HEK293T (cell line): ENCODE measurements around the gene ZSWIM3.

Experiments used
- ARNT ChIP-seq: fragments of 450-650 bp; IDR thresholded peaks from 2 replicates; pipeline ENCODE4 v1.6.1; 2017; ENCODE audit warnings: mild to moderate bottlenecking
- BHLHE40 ChIP-seq: fragments of 450-650 bp; IDR thresholded peaks from 2 replicates; pipeline ENCODE4 v1.6.1; 2016; ENCODE audit warnings: mild to moderate bottlenecking, moderate library complexity, borderline replicate concordance
- ELF4 ChIP-seq: fragments of 450-650 bp; IDR thresholded peaks from 2 replicates; pipeline ENCODE4 v1.6.1; 2017; ENCODE audit warnings: antibody characterized with exemption
- FOXA1 ChIP-seq: fragments of 450-650 bp; IDR thresholded peaks from 2 replicates; pipeline ENCODE4 v1.6.1; 2016; ENCODE audit warnings: mild to moderate bottlenecking
- FOXK2 ChIP-seq: fragments of 450-650 bp; IDR thresholded peaks from 2 replicates; pipeline ENCODE4 v1.6.1; 2016; ENCODE audit warnings: mild to moderate bottlenecking
- FOXM1 ChIP-seq: fragments of 450-650 bp; IDR thresholded peaks from 2 replicates; pipeline ENCODE4 v1.6.1; 2017; ENCODE audit warnings: mild to moderate bottlenecking, borderline replicate concordance
- HDGF ChIP-seq: fragments of 450-650 bp; IDR thresholded peaks from 2 replicates; pipeline ENCODE4 v1.6.1; 2017; ENCODE audit warnings: antibody characterized with exemption, borderline replicate concordance
- NFRKB ChIP-seq: fragments of 450-650 bp; IDR thresholded peaks from 2 replicates; pipeline ENCODE4 v1.6.1; 2016; ENCODE audit warnings: mild to moderate bottlenecking, moderate library complexity
- SP1 ChIP-seq: fragments of 450-650 bp; IDR thresholded peaks from 2 replicates; pipeline ENCODE4 v1.6.1; 2017
- SUZ12 ChIP-seq: fragments of 450-650 bp; IDR thresholded peaks from 2 replicates; pipeline ENCODE4 v1.6.1; 2016; ENCODE audit warnings: mild to moderate bottlenecking
- TARDBP ChIP-seq: fragments of 450-650 bp; IDR thresholded peaks from 2 replicates; pipeline ENCODE4 v1.6.1; 2016
- ZNF384 ChIP-seq: fragments of 450-650 bp; IDR thresholded peaks from 2 replicates; pipeline ENCODE4 v1.6.1; 2016
- TF ChIP-seq, protein P1 (sequence below): fragments of 450-650 bp; IDR thresholded peaks from 2 replicates; pipeline ENCODE4 v1.6.1; 2016

DNA sequence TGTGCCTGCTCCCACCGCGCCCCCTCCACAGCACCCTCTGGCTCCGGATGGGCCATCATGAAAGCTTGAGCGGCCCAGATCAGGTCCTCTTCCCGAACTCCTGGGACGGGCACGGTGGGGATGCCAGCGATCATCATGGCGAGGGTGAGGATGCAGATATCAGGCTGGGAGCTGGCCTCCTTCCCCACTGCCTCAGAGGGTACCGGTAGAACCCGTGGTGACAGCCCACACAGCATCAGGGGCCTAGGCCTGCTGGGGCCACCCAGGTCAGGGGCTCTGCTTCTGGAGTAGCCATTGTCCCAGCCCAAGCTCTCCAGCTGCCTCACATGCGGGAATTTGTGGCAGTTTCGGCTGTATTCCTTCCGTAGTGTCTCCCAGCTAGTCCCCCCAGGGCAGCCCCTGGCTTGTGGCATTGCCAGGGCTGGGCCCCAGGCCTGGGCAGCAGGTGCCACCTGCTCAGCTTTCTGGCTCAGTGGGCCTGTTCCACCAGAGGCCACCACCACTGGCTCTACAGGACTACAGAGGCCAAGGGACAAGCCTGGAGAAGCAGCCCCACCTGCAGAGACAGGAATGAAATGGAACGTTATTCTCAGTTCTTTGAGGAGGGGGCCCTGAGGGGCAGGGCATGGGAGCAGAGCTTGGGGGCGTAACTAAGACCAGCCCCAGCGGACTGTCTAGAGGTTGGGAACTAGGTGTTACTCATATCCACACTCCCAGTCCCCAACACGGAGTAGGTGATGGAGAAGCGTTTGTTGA is 29.4 kb downstream of the ZSWIM3 start:
- TF ChIP-seq BHLHE40 (no peak), ELF4 (no peak), TARDBP (no peak), SUZ12 (no peak), SP1 (no peak), NFRKB (no peak), FOXA1 (no peak), FOXK2 (no peak), ZNF384 (no peak), HDGF (no peak), ARNT (no peak), FOXM1 (no peak)
- TF ChIP-seq, protein P1, sequence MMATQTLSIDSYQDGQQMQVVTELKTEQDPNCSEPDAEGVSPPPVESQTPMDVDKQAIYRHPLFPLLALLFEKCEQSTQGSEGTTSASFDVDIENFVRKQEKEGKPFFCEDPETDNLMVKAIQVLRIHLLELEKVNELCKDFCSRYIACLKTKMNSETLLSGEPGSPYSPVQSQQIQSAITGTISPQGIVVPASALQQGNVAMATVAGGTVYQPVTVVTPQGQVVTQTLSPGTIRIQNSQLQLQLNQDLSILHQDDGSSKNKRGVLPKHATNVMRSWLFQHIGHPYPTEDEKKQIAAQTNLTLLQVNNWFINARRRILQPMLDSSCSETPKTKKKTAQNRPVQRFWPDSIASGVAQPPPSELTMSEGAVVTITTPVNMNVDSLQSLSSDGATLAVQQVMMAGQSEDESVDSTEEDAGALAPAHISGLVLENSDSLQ: no peak
